IMR-90 (cell line): ENCODE results near the gene ESR1. TPM values are rescaled to one million over a fixed set of nuclear protein-coding genes. Genes with fewer than 3 reads are reported as not detected.

Experiments
- ATAC-seq: fragments of 200-7000 bp; cut with Tn5 transposase; 2 replicates; pipeline ENCODE4 v1.9.1; 2020; ENCODE audit warnings: low read depth, mild to moderate bottlenecking, moderate library complexity
- BruUV-seq: library from RNA; stranded (reverse); fragments of 400-500 nt; replicated peaks from 2 replicates; lab custom pipeline; 2021; lab: Mats Ljungman, UMichigan
- CTCF ChIA-PET: fragments of 300-600 bp; formaldehyde crosslinking; extraction: SDS; loops from one replicate; lab custom pipeline; 2021; ENCODE audit warnings: antibody characterized with exemption; lab: Yijun Ruan, JAX
- POLR2A ChIA-PET: fragments of 300-600 bp; sonication (Branson Sonifier 250); formaldehyde crosslinking; loops from one replicate; lab custom pipeline; 2022; ENCODE audit warnings: antibody characterized with exemption; ENCODE audit not compliant: unreplicated experiment; lab: Charles Lee
- DNase-seq: peaks from one replicate; pipeline ENCODE4 v3.0.0; 2013
- H2AFZ ChIP-seq: replicated peaks from 2 replicates; pipeline ENCODE3; 2013; ENCODE audit warnings: low read length, mild to moderate bottlenecking; ENCODE audit not compliant: poor library complexity
- H2AK5ac ChIP-seq: 2 replicates; pipeline ENCODE4 v1.6.1; 2013; ENCODE audit warnings: low read depth, low read length, inconsistent platforms
- H2AK9ac ChIP-seq: replicated peaks from 2 replicates; pipeline ENCODE3; 2013; ENCODE audit warnings: mild to moderate bottlenecking, low read depth, low read length, moderate library complexity; ENCODE audit not compliant: poor library complexity
- H2BK120ac ChIP-seq: 2 replicates; pipeline ENCODE4 v1.6.1; 2013; ENCODE audit warnings: low read depth, low read length, inconsistent platforms
- H2BK15ac ChIP-seq: 3 replicates; pipeline ENCODE4 v1.6.1; 2013; ENCODE audit warnings: low read depth, low read length, inconsistent platforms
- H2BK20ac ChIP-seq: 2 replicates; pipeline ENCODE4 v1.6.1; 2013; ENCODE audit warnings: low read depth, mild to moderate bottlenecking, inconsistent platforms, low read length, moderate library complexity
- H2BK5ac ChIP-seq: 2 replicates; pipeline ENCODE4 v1.6.1; 2013; ENCODE audit warnings: mild to moderate bottlenecking, low read depth, low read length, inconsistent platforms; ENCODE audit not compliant: poor library complexity, severe bottlenecking
- H3K14ac ChIP-seq: replicated peaks from 2 replicates; pipeline ENCODE4 v1.6.1; 2013; ENCODE audit warnings: low read depth, low read length, inconsistent platforms
- H3K18ac ChIP-seq: 2 replicates; pipeline ENCODE4 v1.6.1; 2013; ENCODE audit warnings: low read depth, low read length, control low read depth
- H3K23ac ChIP-seq: 2 replicates; pipeline ENCODE4 v1.6.1; 2013; ENCODE audit warnings: low read depth, low read length, inconsistent platforms
- H3K27ac ChIP-seq: 2 replicates; pipeline ENCODE4 v1.5.1; 2013; ENCODE audit warnings: mild to moderate bottlenecking, control low read depth, low read length; ENCODE audit not compliant: insufficient read depth
- H3K27me3 ChIP-seq: 2 replicates; pipeline ENCODE4 v1.6.1; 2013; ENCODE audit warnings: low read length; ENCODE audit not compliant: control insufficient read depth, insufficient read depth
- H3K36me3 ChIP-seq: 2 replicates; pipeline ENCODE4 v1.6.1; 2013; ENCODE audit warnings: low read length, mixed read lengths; ENCODE audit not compliant: control insufficient read depth, insufficient read depth
- H3K4ac ChIP-seq: 2 replicates; pipeline ENCODE4 v1.6.1; 2013; ENCODE audit warnings: low read depth, low read length, inconsistent platforms
- H3K4me1 ChIP-seq: 2 replicates; pipeline ENCODE4 v1.6.1; 2013; ENCODE audit warnings: low read length, mixed read lengths; ENCODE audit not compliant: control insufficient read depth, insufficient read depth
- H3K4me2 ChIP-seq: 2 replicates; pipeline ENCODE4 v1.6.1; 2013; ENCODE audit warnings: low read depth, mild to moderate bottlenecking, control low read depth, low read length, moderate library complexity
- H3K4me3 ChIP-seq: 2 replicates; pipeline ENCODE4 v1.5.1; 2013; ENCODE audit warnings: low read depth, mild to moderate bottlenecking, control low read depth, low read length, moderate library complexity; ENCODE audit not compliant: insufficient read depth
- H3K56ac ChIP-seq: 2 replicates; pipeline ENCODE4 v1.6.1; 2013; ENCODE audit warnings: low read length, inconsistent platforms; ENCODE audit not compliant: insufficient read depth; ENCODE audit errors: extremely low read depth
- H3K79me1 ChIP-seq, 2 experiments: 2 replicates each; pipeline ENCODE4 v1.6.1; 2013; ENCODE audit warnings: low read length in 2 of 2, inconsistent platforms in 1 of 2, low read depth in 1 of 2
- H3K9ac ChIP-seq: 2 replicates; pipeline ENCODE4 v1.6.1; 2013; ENCODE audit warnings: low read depth, low read length, control low read depth
- H3K9me1 ChIP-seq: 2 replicates; pipeline ENCODE4 v1.6.1; 2013; ENCODE audit warnings: low read length, inconsistent platforms; ENCODE audit not compliant: insufficient read depth
- H3K9me3 ChIP-seq: 2 replicates; pipeline ENCODE4 v1.6.1; 2013; ENCODE audit warnings: low read length; ENCODE audit not compliant: control insufficient read depth, insufficient read depth
- H4K20me1 ChIP-seq: 2 replicates; pipeline ENCODE4 v1.6.1; 2013; ENCODE audit warnings: low read length, inconsistent platforms; ENCODE audit not compliant: insufficient read depth
- H4K5ac ChIP-seq: 2 replicates; pipeline ENCODE4 v1.6.1; 2013; ENCODE audit warnings: mild to moderate bottlenecking, low read depth, low read length, control low read depth
- H4K8ac ChIP-seq, 2 experiments: 2 replicates each; pipeline ENCODE4 v1.6.1; 2013; ENCODE audit warnings: low read depth in 2 of 2, low read length in 2 of 2, control low read depth in 1 of 2, inconsistent platforms in 1 of 2
- H4K91ac ChIP-seq: 2 replicates; pipeline ENCODE4 v1.6.1; 2013; ENCODE audit warnings: low read depth, low read length, inconsistent platforms; ENCODE audit not compliant: insufficient read depth
- CHD1 ChIP-seq: IDR thresholded peaks from 2 replicates; pipeline ENCODE4 v1.6.1; 2012; ENCODE audit warnings: low read depth, low read length, improper control_type of control experiment
- FOS ChIP-seq: fragments of 150-350 bp; IDR thresholded peaks from 2 replicates; pipeline ENCODE4 v1.6.1; 2016; ENCODE audit warnings: low read depth, low read length
- dilution Hi-C: fragments of 300-500 bp; cut with HindIII; formaldehyde crosslinking; loops from one replicate; pipeline ENCODE4 v1.14.3; 2018; ENCODE audit warnings: low sequenced_read_pairs; ENCODE audit not compliant: unreplicated experiment
- in situ Hi-C: fragments of 300-500 bp; cut with MboI; formaldehyde crosslinking; loops from 3 replicates; pipeline ENCODE4 v1.14.3; 2019; ENCODE audit warnings: low sequenced_read_pairs, inconsistent platforms, mixed read lengths
- intact Hi-C: fragments of 100-400 bp; cut with micrococcal nuclease; formaldehyde crosslinking; loops from 2 replicates; pipeline ENCODE4 v1.10.0; 2022
- polyA plus RNA-seq, 3 experiments: library from polyadenylated mRNA; depleted of rRNA; stranded (reverse); fragments of >200 nt; gene quantifications; 2 replicates each; pipeline ENCODE4 v1.2.3, GENCODE V29; 2012; ENCODE audit warnings: low replicate concordance in 1 of 3
- total RNA-seq: library from RNA; depleted of rRNA; stranded (reverse); fragments of >200 nt; gene quantifications from 2 replicates; pipeline ENCODE4 v1.2.3, GENCODE V29; 2012

The ESR1 gene
- total and polyA plus RNA-seq, 2 of the 4 experiments (the other 2 are of a cell fraction) = not detected

- no peak overlapping the region for H3K56ac ChIP-seq
- H3K18ac ChIP-seq = no peak overlapping the region
- 0 out of 4 replicates have a peak overlapping the region, but pooled peaks of 1 of the 2 experiments have one; percentile 1 for H4K8ac ChIP-seq
- H4K5ac ChIP-seq = no peak overlapping the region
- CTCF ChIA-PET = interaction anchor here (0.9 kb wide), 1 partner anchor 11 kb away, joined by 3 read pairs; no protein-coding TSS in a partner anchor
- H2AK9ac ChIP-seq = peak overlapping the region; percentile 48
- dilution Hi-C loops = no loop called here
- H4K91ac ChIP-seq = no peak overlapping the region
- H2BK5ac ChIP-seq = peak overlapping the region; percentile 52
- POLR2A ChIA-PET = no interaction called here
- no peak overlapping the region for H2BK20ac ChIP-seq
- 0 out of 2 replicates have a peak overlapping the region, but pooled peaks have one; percentile 56 for H3K4me2 ChIP-seq
- DNase-seq (peak; percentile 78), ATAC-seq (peak; percentile 93)
- H2AK5ac ChIP-seq = peak overlapping the region; percentile 50; the same call in 1 of the 2 replicates
- H2AFZ ChIP-seq = no peak overlapping the region
- in situ Hi-C loops = no loop called here
- no peak overlapping the region for H3K4me3 ChIP-seq
- H3K27ac ChIP-seq = no peak overlapping the region
- TF ChIP-seq CHD1 (no peak), FOS (0 out of 2 replicates have a peak, but pooled peaks have one; percentile 6)
- no peak overlapping the region for H2BK120ac ChIP-seq
- H3K36me3 ChIP-seq = peaks cover 11% of the 10 kb centered on the region
- no peak overlapping the region for H2BK15ac ChIP-seq
- H3K9me1 ChIP-seq = peaks cover 7% of the 10 kb centered on the region; the same call in 1 of the 2 replicates
- H3K79me1 ChIP-seq = peaks cover 3 to 5% of the 10 kb centered on the region in 2 experiments; a peak in 2 of 4 replicates
- peak overlapping the region; percentile 27; the same call in 1 of the 2 replicates for H3K4ac ChIP-seq
- no peak overlapping the region for H3K9ac ChIP-seq
- no peak overlapping the region; the same call in 1 of the 2 replicates for H3K14ac ChIP-seq
- peaks cover 4% of the 10 kb centered on the region for H3K4me1 ChIP-seq
- no TSS peak for BruUV-seq
- intact Hi-C loops = no loop called here
- H3K27me3 ChIP-seq = no peaks in the 10 kb centered on the region
- H3K23ac ChIP-seq = no peak overlapping the region
- no peaks in the 10 kb centered on the region for H3K9me3 ChIP-seq
- H4K20me1 ChIP-seq = no peaks in the 10 kb centered on the region
Measured at GRCh38 chr6:152161501-152161900, 354.0 kb downstream of the ESR1 start.
